ENCODE data around the gene THOC6.

DNA sequence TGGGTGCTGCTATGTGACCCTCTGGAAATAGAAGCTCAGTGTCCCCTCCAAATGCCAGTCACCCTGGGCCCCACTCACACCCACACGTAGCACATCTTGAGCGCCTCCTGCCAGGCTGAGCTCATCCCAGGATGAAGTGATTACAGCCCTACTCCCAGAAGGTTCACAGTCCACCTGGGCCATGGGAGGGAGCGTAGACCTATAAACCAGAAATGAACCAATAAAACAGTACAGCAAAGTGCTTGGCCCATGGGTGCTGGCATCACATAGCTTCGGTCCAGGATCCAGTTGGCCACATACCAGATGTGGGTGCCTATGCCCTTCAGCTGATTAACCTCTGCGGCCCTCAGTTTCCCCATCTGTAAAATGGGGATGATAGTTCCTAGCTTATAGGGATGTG lies 15.1 kb downstream of the THOC6 start:
- TF ChIP-seq, protein P1, sequence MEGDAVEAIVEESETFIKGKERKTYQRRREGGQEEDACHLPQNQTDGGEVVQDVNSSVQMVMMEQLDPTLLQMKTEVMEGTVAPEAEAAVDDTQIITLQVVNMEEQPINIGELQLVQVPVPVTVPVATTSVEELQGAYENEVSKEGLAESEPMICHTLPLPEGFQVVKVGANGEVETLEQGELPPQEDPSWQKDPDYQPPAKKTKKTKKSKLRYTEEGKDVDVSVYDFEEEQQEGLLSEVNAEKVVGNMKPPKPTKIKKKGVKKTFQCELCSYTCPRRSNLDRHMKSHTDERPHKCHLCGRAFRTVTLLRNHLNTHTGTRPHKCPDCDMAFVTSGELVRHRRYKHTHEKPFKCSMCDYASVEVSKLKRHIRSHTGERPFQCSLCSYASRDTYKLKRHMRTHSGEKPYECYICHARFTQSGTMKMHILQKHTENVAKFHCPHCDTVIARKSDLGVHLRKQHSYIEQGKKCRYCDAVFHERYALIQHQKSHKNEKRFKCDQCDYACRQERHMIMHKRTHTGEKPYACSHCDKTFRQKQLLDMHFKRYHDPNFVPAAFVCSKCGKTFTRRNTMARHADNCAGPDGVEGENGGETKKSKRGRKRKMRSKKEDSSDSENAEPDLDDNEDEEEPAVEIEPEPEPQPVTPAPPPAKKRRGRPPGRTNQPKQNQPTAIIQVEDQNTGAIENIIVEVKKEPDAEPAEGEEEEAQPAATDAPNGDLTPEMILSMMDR (IDR thresholded peaks at IDR 0.05): no peak
- TF ChIP-seq POLR2A (IDR thresholded peaks at IDR 0.05) (no peak), POLR2AphosphoS5 (IDR thresholded peaks at IDR 0.05; ENCODE audit: insufficient read depth in 1 of 2, low read depth in 1 of 2) (no peak)
